ENCODE results near the gene COPS6. TPM values are rescaled to one million over a fixed set of nuclear protein-coding genes. Genes with fewer than 3 reads are reported as not detected.

The COPS6 gene
- total RNA-seq, 1 donor, result 83.7 TPM

DNA sequence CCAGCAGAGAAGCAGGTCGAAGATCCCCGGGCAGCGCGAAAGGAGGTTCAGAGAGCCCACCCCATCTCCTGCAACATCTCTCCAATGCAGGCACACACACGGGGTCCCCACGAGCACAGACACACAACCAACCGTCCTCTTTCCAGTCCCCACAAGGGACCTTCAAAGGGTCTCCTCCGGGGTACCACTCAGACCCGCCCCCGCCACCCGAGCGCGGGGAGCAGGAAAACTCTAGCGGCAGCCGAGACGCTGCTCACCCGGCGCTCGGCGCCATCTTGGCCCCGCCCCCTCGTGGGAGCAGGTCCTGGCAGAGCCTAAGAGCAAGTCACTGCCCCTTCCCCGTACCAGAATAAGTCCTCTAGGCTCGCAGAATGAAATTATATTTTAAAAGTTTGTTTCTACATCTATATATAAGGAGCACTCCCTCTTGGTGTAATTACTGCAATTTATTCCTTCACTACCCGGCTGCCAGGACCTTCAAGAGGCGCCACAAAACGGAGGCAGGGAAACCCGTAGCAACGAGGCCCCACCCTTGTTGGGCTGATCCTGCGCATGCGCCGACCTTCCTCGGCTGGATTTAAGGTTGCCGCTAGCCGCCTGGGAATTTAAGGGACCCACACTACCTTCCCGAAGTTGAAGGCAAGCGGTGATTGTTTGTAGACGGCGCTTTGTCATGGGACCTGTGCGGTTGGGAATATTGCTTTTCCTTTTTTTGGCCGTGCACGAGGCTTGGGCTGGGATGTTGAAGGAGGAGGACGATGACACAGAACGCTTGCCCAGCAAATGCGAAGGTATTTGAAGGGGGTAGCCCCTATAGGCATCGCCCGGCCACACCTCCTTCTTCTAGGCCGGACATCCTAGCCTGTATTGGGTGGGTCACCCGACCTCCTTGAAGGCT lies 30.6 kb downstream of the COPS6 start, which contains the start of the genes CNPY4 and TAF6:
TSS of gene CNPY4 (plus strand) at position 563 of the 898 bp plus-strand sequence. CDS start at position 674, 111 bp downstream.
TSS of gene TAF6 (minus strand) at position 287 of the 898 bp plus-strand sequence. CDS start 5,149 bp downstream, outside the sequence.
- TF ChIP-seq, protein P1, sequence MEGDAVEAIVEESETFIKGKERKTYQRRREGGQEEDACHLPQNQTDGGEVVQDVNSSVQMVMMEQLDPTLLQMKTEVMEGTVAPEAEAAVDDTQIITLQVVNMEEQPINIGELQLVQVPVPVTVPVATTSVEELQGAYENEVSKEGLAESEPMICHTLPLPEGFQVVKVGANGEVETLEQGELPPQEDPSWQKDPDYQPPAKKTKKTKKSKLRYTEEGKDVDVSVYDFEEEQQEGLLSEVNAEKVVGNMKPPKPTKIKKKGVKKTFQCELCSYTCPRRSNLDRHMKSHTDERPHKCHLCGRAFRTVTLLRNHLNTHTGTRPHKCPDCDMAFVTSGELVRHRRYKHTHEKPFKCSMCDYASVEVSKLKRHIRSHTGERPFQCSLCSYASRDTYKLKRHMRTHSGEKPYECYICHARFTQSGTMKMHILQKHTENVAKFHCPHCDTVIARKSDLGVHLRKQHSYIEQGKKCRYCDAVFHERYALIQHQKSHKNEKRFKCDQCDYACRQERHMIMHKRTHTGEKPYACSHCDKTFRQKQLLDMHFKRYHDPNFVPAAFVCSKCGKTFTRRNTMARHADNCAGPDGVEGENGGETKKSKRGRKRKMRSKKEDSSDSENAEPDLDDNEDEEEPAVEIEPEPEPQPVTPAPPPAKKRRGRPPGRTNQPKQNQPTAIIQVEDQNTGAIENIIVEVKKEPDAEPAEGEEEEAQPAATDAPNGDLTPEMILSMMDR (IDR thresholded peaks at IDR 0.05; ENCODE audit: insufficient read depth, low read length), result peak; percentile 0
- DNase-seq (ENCODE audit: low read depth), result peak; percentile 98
- peak within 1 kb of the TSS; percentile 78 for H3K4me3 ChIP-seq (ENCODE audit: low read depth, low read length)

GRCh38 chr7:100119970-100120732 lies 31.4 kb downstream of the COPS6 start:
- peak; percentile 66 for DNase-seq (ENCODE audit: low read depth)
- peak overlapping the region; percentile 78 for H3K4me3 ChIP-seq (ENCODE audit: low read depth, low read length)
- TF ChIP-seq, protein P1 (IDR thresholded peaks at IDR 0.05; ENCODE audit: insufficient read depth, low read length), result no peak

DNA sequence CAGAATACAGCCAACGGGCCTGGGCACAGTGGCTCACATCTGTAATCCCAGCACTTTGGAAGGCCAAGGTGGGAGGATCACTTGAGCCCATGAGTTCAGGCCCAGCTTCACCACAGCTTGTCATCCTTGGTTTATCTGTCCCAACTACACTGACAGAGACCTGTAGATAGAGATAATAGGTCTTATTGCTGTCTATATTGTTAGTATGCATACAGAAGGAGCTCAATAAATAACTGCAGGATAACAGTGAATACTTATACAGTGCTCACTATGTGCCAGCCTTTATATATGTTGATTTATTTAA lies 31.9 kb downstream of the COPS6 start:
- H3K4me3 ChIP-seq (ENCODE audit: low read depth, low read length), result peak overlapping the region; percentile 78
- TF ChIP-seq, protein P1 (IDR thresholded peaks at IDR 0.05; ENCODE audit: insufficient read depth, low read length), result no peak
- DNase-seq (ENCODE audit: low read depth), result no peak

DNA sequence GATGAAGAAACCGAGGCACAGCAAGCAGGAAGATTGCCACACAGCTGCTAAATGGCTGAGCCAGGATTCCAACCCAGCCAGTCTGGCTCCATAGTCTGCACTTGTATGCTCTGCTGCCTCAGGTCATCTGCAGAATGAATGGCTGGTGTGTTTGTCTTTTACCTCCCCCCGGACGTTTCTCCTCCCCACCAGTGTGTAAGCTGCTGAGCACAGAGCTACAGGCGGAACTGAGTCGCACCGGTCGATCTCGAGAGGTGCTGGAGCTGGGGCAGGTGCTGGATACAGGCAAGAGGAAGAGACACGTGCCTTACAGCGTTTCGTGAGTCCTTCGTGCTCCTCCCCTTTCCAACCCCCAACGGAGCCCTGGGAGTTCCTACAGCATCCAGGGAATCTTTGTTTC lies 33.3 kb downstream of the COPS6 start:
- TF ChIP-seq, protein P1 (IDR thresholded peaks at IDR 0.05; ENCODE audit: insufficient read depth, low read length), result no peak
- no peak for DNase-seq (ENCODE audit: low read depth)
- H3K4me3 ChIP-seq (ENCODE audit: low read depth, low read length), result no peak overlapping the region

- no peak for DNase-seq (ENCODE audit: low read depth)
- no peak overlapping the region for H3K4me3 ChIP-seq (ENCODE audit: low read depth, low read length)
- TF ChIP-seq, protein P1 (IDR thresholded peaks at IDR 0.05; ENCODE audit: insufficient read depth, low read length), result no peak
Measured at GRCh38 chr7:100122568-100122967, 33.8 kb downstream of the COPS6 start.

GRCh38 chr7:100124301-100125230 lies 35.8 kb downstream of the COPS6 start:
- TF ChIP-seq, protein P1 (IDR thresholded peaks at IDR 0.05; ENCODE audit: insufficient read depth, low read length), result no peak

More at GRCh38 chr7:100124301-100125230, 35.8 kb downstream of the COPS6 start:
- no peak overlapping the region for H3K4me3 ChIP-seq (ENCODE audit: low read depth, low read length)
- DNase-seq (ENCODE audit: low read depth), result no peak

Data from fibroblast of the aortic adventitia (primary cell).